Measurements from ENCODE around the gene SMAD5. TPM values are rescaled to one million over a fixed set of nuclear protein-coding genes. Genes with fewer than 3 reads are reported as not detected.

SMAD5 gene
- polyA plus RNA-seq, 3 donors, result 7.9 to 19.2 (median 17.3) TPM

GRCh38 chr5:136127560-136127959 lies 5.1 kb upstream of the SMAD5 start:
- Mint-ChIP-seq H3K36me3 (no peaks in the 10 kb centered on the region), H3K27me3 (ENCODE audit: low read depth in 3 of 3) (peaks cover 13 to 42% (median 18%) of the 10 kb centered on the region in 3 donors), H3K27ac (no peak overlapping the region), H3K4me1 (peaks cover 9% of the 10 kb centered on the region), H3K9me3 (peaks cover 0 to 2% (median 0%) of the 10 kb centered on the region in 7 donors), H3K4me3 (no peak overlapping the region)
- no peak for DNase-seq
- no peak for TF ChIP-seq CTCF (IDR thresholded peaks at IDR 0.05)
- intact Hi-C loops (cut with micrococcal nuclease), result no loop called here
- H2AFZ ChIP-seq (ENCODE audit: insufficient read depth, low read depth, low read length, poor library complexity, severe bottlenecking), result no peak overlapping the region
- peaks cover 12 to 55% of the 10 kb centered on the region in 2 donors for H3K27me3 ChIP-seq (ENCODE audit: control insufficient read depth in 2 of 2, insufficient read depth in 2 of 2, low read length in 2 of 2)
- H3K79me2 ChIP-seq (ENCODE audit: insufficient read depth, low read length), result no peaks in the 10 kb centered on the region
- H4K20me1 ChIP-seq (ENCODE audit: insufficient read depth, low read length), result no peaks in the 10 kb centered on the region
- no peak overlapping the region for H3K4me3 ChIP-seq (replicated peaks in 1 of 3; ENCODE audit: low read depth in 2 of 3, low read length in 3 of 3)
- no peak overlapping the region for H3K9ac ChIP-seq (ENCODE audit: insufficient read depth, low read length, poor library complexity, severe bottlenecking)
- peaks cover 5 to 6% of the 10 kb centered on the region in 2 donors for H3K4me1 ChIP-seq (ENCODE audit: control insufficient read depth in 1 of 2, insufficient read depth in 2 of 2, low read length in 2 of 2)
- no peaks in the 10 kb centered on the region for H3K36me3 ChIP-seq (replicated peaks in 1 of 2; ENCODE audit: control insufficient read depth in 1 of 2, insufficient read depth in 2 of 2, low read length in 2 of 2)
- no peak overlapping the region for H3K27ac ChIP-seq (ENCODE audit: low read depth in 1 of 2, low read length in 2 of 2)
- WGBS (ENCODE audit: insufficient coverage), result 100% methylated on average over 1 of the region's 3 CpGs
- no peak overlapping the region for H3K4me2 ChIP-seq (replicated peaks; ENCODE audit: extremely low read depth, low read length, poor library complexity, severe bottlenecking)
- H3K9me3 ChIP-seq (replicated peaks in 1 of 2; ENCODE audit: control insufficient read depth in 1 of 2, insufficient read depth in 1 of 2, low read length in 2 of 2), result no peaks in the 10 kb centered on the region

GRCh38 chr5:136128481-136128880 lies 4.2 kb upstream of the SMAD5 start:
- Histone ChIP-seq H4K20me1 (ENCODE audit: insufficient read depth, low read length) (no peaks in the 10 kb centered on the region), H3K4me2 (replicated peaks; ENCODE audit: extremely low read depth, low read length, poor library complexity, severe bottlenecking) (no peak overlapping the region), H3K27me3 (ENCODE audit: control insufficient read depth in 2 of 2, insufficient read depth in 2 of 2, low read length in 2 of 2) (peaks cover 12 to 51% of the 10 kb centered on the region in 2 donors), H3K27ac (ENCODE audit: low read depth in 1 of 2, low read length in 2 of 2) (no peak overlapping the region), H3K9ac (ENCODE audit: insufficient read depth, low read length, poor library complexity, severe bottlenecking) (no peak overlapping the region), H3K36me3 (replicated peaks in 1 of 2; ENCODE audit: control insufficient read depth in 1 of 2, insufficient read depth in 2 of 2, low read length in 2 of 2) (no peaks in the 10 kb centered on the region), H3K4me1 (ENCODE audit: control insufficient read depth in 1 of 2, insufficient read depth in 2 of 2, low read length in 2 of 2) (peaks cover 5 to 13% of the 10 kb centered on the region in 2 donors), H3K79me2 (ENCODE audit: insufficient read depth, low read length) (peaks cover 7% of the 10 kb centered on the region), H2AFZ (ENCODE audit: insufficient read depth, low read depth, low read length, poor library complexity, severe bottlenecking) (no peak overlapping the region), H3K9me3 (replicated peaks in 1 of 2; ENCODE audit: control insufficient read depth in 1 of 2, insufficient read depth in 1 of 2, low read length in 2 of 2) (no peaks in the 10 kb centered on the region), H3K4me3 (replicated peaks in 1 of 3; ENCODE audit: low read depth in 2 of 3, low read length in 3 of 3) (no peak overlapping the region)
- Mint-ChIP-seq H3K4me1 (peaks cover 11% of the 10 kb centered on the region), H3K27ac (no peak overlapping the region), H3K27me3 (ENCODE audit: low read depth in 3 of 3) (peaks cover 13 to 42% (median 18%) of the 10 kb centered on the region in 3 donors), H3K9me3 (peaks cover 0 to 3% (median 0%) of the 10 kb centered on the region in 7 donors), H3K36me3 (no peaks in the 10 kb centered on the region), H3K4me3 (no peak overlapping the region)
- intact Hi-C loops (cut with micrococcal nuclease), result no loop called here
- DNase-seq, result no peak
- WGBS (ENCODE audit: insufficient coverage), result 100% methylated on average over 2 of the region's 4 CpGs
- TF ChIP-seq CTCF (IDR thresholded peaks at IDR 0.05), result no peak

Measured in CD14-positive monocyte (primary cell).